ENCODE data around the gene KIAA0930. TPM values are rescaled to one million over a fixed set of nuclear protein-coding genes. Genes with fewer than 3 reads are reported as not detected.

KIAA0930 gene
- total RNA-seq, 4 donors from 2014 or later: 18.0 to 51.2 (median 25.1) TPM

- DNase-seq: no peak
- Histone ChIP-seq H3K4me1 (peaks cover 6 to 34% (median 14%) of the 10 kb centered on the region in 4 donors), H3K27me3 (no peaks in the 10 kb centered on the region), H3K4me3 (no peak overlapping the region), H3K27ac (peak overlapping the region in 2 of 4 donors; percentile 52 to 67), H3K36me3 (no peaks in the 10 kb centered on the region), H3K9me3 (no peaks in the 10 kb centered on the region)
- 86% methylated on average over 15 of the region's 19 CpGs; no CpG with 5 or more reads in 1 of the 2 donors for WGBS, 2 donors (ENCODE audit: low coverage in 1 of 2)
- in situ Hi-C loops (cut with MboI; ENCODE audit: low pct_ligation_motif_present in 1 of 4, low pct_unique_long_range_greater_than_20kb in 1 of 4, low sequenced_read_pairs in 3 of 4) (no loop called here), intact Hi-C loops (cut with DNase I; ENCODE audit: low total_unique reads) (no loop called here)
- TF ChIP-seq, protein P1, sequence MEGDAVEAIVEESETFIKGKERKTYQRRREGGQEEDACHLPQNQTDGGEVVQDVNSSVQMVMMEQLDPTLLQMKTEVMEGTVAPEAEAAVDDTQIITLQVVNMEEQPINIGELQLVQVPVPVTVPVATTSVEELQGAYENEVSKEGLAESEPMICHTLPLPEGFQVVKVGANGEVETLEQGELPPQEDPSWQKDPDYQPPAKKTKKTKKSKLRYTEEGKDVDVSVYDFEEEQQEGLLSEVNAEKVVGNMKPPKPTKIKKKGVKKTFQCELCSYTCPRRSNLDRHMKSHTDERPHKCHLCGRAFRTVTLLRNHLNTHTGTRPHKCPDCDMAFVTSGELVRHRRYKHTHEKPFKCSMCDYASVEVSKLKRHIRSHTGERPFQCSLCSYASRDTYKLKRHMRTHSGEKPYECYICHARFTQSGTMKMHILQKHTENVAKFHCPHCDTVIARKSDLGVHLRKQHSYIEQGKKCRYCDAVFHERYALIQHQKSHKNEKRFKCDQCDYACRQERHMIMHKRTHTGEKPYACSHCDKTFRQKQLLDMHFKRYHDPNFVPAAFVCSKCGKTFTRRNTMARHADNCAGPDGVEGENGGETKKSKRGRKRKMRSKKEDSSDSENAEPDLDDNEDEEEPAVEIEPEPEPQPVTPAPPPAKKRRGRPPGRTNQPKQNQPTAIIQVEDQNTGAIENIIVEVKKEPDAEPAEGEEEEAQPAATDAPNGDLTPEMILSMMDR (IDR thresholded peaks at IDR 0.05): no peak
- no peak for TF ChIP-seq POLR2AphosphoS5 (IDR thresholded peaks at IDR 0.05)
Observed at GRCh38 chr22:45224988-45225731, 15.5 kb downstream of the KIAA0930 start.

- Histone ChIP-seq H3K4me1 (peaks cover 6 to 34% (median 14%) of the 10 kb centered on the region in 4 donors), H3K9me3 (no peaks in the 10 kb centered on the region), H3K27me3 (no peaks in the 10 kb centered on the region), H3K27ac (no peak overlapping the region), H3K4me3 (no peak overlapping the region), H3K36me3 (no peaks in the 10 kb centered on the region)
- WGBS, 2 donors (ENCODE audit: low coverage in 1 of 2): 70 to 73% methylated on average over 4 to 8 of the region's 11 CpGs
- no peak for DNase-seq
- TF ChIP-seq POLR2AphosphoS5 (IDR thresholded peaks at IDR 0.05): no peak
- TF ChIP-seq EP300 (IDR thresholded peaks at IDR 0.05; ENCODE audit: low read depth): no peak
- TF ChIP-seq POLR2A (IDR thresholded peaks at IDR 0.05): no peak
- TF ChIP-seq, protein P1 (IDR thresholded peaks at IDR 0.05): no peak
- intact Hi-C loops (cut with DNase I; ENCODE audit: low total_unique reads) (no loop called here), in situ Hi-C loops (cut with MboI; ENCODE audit: low pct_ligation_motif_present in 1 of 4, low pct_unique_long_range_greater_than_20kb in 1 of 4, low sequenced_read_pairs in 3 of 4) (no loop called here)
Observed at GRCh38 chr22:45224331-45224730, 16.4 kb downstream of the KIAA0930 start.

- intact Hi-C loops (cut with DNase I; ENCODE audit: low total_unique reads) (no loop called here), in situ Hi-C loops (cut with MboI; ENCODE audit: low pct_ligation_motif_present in 1 of 4, low pct_unique_long_range_greater_than_20kb in 1 of 4, low sequenced_read_pairs in 3 of 4) (no loop called here)
- no peak for DNase-seq
- Histone ChIP-seq H3K4me1 (peaks cover 6 to 34% (median 14%) of the 10 kb centered on the region in 4 donors), H3K27me3 (no peaks in the 10 kb centered on the region), H3K9me3 (no peaks in the 10 kb centered on the region), H3K36me3 (no peaks in the 10 kb centered on the region), H3K27ac (no peak overlapping the region), H3K4me3 (no peak overlapping the region)
- 53 to 57% methylated on average over 3 to 5 of the region's 5 CpGs for WGBS, 2 donors (ENCODE audit: low coverage in 1 of 2)
- TF ChIP-seq POLR2AphosphoS5 (IDR thresholded peaks at IDR 0.05) (no peak), POLR2A (IDR thresholded peaks at IDR 0.05) (no peak), EP300 (IDR thresholded peaks at IDR 0.05; ENCODE audit: low read depth) (no peak)
- TF ChIP-seq, protein P1 (IDR thresholded peaks at IDR 0.05): no peak
Observed at GRCh38 chr22:45223304-45224117, 17.2 kb downstream of the KIAA0930 start.

DNA sequence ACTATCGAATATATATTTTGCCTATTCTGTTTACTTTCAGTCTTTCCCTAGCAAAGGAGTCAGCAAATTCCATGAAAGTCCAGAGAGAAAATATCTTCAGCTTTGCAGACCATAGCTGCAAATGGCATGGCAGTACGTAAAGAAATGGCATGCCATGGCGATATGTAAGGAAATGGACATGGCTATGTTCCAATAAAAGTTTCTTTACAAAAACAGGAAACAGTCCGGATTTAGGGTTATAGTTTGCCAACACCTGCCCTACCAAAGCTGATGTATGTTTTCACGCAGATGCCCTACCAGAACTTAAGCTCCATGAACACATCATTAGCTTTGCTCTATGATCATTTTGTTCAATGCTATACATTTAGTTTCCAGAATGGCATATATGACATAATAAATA, 19.5 kb downstream of the KIAA0930 start:
- 76 to 81% methylated on average over 5 of the region's 5 CpGs for WGBS, 2 donors (ENCODE audit: low coverage in 1 of 2)
- intact Hi-C loops (cut with DNase I; ENCODE audit: low total_unique reads) (no loop called here), in situ Hi-C loops (cut with MboI; ENCODE audit: low pct_ligation_motif_present in 1 of 4, low pct_unique_long_range_greater_than_20kb in 1 of 4, low sequenced_read_pairs in 3 of 4) (no loop called here)

More for the DNA sequence above, 19.5 kb downstream of the KIAA0930 start:
- Histone ChIP-seq H3K9me3 (no peaks in the 10 kb centered on the region), H3K4me1 (peaks cover 0 to 21% (median 8%) of the 10 kb centered on the region in 4 donors), H3K36me3 (no peaks in the 10 kb centered on the region), H3K4me3 (no peak overlapping the region), H3K27ac (no peak overlapping the region), H3K27me3 (no peaks in the 10 kb centered on the region)
- TF ChIP-seq POLR2AphosphoS5 (IDR thresholded peaks at IDR 0.05) (no peak), EP300 (IDR thresholded peaks at IDR 0.05; ENCODE audit: low read depth) (no peak), POLR2A (IDR thresholded peaks at IDR 0.05) (no peak)
- TF ChIP-seq, protein P1 (IDR thresholded peaks at IDR 0.05): no peak
- DNase-seq: no peak
